ENCODE data around the gene HPS1.

HPS1 gene

DNA sequence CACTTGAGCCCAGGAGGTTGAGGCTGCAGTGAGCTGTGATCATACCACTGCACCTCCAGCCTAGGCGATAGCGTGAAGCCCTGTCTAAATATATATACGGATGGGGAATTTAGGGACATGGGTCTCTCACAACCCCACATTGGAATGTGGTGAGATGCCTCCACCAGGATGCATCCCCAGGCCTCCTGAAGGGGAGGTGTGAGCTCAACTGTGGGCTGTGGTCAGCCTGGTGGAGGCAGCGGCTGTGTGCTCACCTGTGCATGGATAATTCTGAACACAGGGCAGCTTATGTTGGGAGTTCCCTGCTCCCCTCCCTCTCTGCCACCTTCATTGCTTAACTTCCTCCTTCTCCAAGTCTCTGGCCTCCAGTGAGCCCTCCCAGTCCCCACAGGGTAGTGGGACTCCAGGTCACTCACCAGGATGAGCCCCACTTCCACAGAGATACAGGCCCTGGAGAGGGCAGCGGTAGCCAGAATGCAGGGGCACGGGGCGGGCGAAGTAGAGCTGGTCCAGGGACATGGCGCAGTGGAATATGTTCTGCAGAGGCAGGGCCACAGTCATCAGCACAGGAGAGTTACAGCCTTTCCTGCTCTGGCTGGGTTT, 62.1 kb downstream of the HPS1 start:
- no peak for DNase-seq

DNA sequence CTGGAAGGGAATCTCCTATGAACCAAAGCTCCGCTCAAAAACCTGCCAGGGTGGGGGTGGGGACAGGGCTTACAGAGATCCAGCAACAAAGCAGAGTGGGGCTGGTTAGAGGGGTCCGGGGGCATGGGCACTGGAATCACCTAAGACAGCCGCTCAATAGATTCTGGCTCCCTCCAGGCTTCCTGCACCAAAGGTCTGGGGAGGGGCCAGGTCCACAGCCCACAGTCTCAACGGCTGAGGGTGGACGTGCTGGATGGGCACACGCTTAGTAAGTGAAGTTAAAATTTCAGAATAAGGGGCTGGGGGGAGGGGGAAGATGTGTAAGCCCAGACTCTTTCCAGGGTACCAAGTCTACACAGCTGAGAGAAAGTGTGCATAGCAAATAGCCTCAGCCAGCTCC, 62.9 kb downstream of the HPS1 start:
- no peak for DNase-seq

GRCh38 chr10:98383134-98383667, 63.5 kb downstream of the HPS1 start:
- DNase-seq = peak; percentile 82

DNA sequence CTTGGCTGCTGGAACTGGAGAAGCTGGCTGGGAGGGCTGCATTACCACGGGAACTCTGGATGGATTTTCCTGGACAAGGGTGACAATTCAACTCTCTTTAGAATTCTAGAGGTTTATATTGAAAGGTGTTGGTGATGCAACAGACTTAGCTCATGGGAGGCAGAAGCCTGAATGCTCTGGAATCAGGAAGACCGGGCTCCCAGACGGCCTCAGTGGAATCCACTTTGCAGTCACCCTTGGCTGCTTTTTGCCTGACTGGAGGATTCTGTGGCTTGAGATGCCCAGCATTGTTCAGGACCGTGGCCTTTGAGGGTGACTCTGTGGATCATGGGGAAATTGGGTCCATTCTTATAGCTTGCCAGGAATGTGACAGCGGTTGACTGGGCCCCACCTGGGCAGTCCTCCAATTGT, 64.0 kb downstream of the HPS1 start:
- no peak for DNase-seq

DNA sequence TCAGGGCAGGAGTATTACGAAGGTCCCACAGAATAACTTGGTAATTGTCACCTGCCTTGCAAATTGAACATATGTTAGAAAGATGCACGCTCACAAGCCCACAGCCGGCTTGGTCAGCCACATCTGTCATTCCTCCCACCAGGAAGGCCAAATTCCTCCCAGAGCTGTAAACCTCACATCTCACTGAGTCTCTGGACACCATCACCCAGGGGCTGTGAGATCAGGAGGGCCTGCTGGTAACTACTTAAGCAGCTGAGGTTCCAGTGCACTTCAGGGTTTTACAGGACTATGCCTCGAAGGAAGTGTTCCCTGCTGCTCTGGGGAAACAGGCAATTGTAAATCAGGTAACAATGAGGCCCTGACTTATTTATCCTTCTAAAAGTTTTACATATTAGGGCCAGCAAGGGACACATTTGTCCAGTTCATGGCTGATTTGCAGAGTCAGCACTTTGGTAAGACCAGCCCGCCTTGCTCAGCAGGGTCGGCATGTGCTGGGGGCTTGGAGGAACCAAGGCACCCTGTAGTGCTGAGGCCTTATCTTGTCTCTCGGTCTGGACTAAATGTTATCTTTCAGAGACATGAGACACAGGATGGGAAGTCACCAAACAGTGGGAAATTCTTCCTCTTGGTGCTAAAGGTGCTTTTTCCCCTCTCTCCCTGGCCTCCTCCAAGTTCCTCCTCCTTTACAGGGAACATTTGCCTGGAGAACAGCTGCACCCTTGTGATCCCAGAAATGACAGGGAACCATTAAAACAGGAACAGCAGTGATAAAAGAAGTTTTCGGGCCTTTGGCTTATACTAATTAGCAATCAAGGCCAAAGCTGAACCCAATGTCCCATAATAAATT, 66.0 kb downstream of the HPS1 start:
- DNase-seq = no peak

DNA sequence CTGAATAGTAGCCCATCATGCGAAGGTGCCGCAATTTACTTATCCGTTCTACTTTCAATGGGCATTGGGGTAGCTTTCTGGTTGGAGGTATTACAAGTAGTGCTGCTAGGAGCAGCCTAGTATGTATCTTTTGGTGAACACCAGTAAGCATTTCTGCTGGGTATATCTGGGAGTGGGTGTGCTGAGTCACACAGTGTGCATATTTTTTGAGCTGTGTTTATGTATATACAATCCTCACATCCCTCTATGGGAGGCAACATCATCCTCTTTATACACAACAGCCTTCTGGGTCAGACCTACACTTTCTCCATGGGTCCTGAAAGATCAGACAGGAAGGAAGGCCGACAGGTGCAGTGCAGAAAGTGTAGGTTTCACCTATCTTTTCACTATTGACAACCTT, 68.0 kb downstream of the HPS1 start:
- peak; percentile 38 for DNase-seq

- DNase-seq = no peak
Observed at GRCh38 chr10:98377536-98377935, 69.2 kb downstream of the HPS1 start.

DNA sequence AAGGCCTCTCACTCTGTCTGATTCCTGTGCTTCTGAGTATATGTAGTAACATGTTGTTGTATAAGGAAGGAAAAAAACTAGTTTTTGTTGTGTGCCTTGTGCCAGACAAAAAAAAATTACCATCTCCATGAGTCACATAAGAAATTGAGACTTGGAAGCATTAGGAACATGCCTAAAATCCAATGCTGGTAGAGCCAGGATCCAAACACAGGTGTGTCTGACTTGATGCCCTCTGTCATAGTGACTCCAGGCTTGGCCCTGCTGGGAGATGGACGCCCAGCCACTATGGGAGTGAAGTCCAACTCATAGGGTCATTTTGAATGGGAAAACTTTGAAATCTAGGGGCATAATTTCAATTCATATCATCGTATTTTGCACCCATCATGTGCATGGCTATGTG, 69.7 kb downstream of the HPS1 start:
- DNase-seq = no peak

GRCh38 chr10:98376485-98376884, 70.2 kb downstream of the HPS1 start:
- DNase-seq = peak; percentile 24

DNA sequence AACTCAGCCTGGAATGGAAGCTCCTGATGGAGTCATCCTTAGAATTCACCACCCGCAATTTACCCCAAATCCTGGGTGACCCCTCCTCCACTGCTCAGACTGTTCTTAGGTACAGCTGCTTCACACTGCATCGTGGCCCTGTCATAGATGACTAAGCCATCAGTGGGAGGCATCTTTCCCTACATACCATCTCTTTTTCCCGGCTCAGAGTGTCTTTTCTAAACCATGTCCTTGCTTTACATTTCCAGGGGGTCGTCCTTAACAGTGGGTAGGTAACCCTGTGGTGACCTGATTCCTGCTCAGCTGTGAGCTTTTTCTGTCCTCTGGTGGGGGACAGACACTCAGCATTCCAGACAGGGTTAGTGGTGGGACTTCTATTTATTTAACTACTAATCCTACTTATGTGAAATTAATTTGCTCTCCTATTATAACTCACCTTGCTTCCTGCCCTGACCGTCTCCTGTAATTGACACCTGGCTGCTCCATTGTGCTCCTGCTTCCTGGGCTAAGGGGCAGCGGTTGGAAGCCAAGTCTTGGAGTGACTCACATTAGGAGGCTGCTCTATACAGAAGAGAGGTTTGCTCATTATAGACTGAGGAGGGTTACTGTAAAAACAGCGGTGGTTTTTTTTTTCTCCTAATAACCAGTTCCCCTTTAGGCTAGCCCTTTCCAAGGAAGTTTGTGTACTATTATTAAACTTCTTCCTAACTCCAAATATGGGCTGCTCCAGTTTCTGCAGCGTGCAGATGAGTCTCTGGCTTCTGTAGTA, 72.3 kb downstream of the HPS1 start:
- DNase-seq = peak; percentile 77

DNA sequence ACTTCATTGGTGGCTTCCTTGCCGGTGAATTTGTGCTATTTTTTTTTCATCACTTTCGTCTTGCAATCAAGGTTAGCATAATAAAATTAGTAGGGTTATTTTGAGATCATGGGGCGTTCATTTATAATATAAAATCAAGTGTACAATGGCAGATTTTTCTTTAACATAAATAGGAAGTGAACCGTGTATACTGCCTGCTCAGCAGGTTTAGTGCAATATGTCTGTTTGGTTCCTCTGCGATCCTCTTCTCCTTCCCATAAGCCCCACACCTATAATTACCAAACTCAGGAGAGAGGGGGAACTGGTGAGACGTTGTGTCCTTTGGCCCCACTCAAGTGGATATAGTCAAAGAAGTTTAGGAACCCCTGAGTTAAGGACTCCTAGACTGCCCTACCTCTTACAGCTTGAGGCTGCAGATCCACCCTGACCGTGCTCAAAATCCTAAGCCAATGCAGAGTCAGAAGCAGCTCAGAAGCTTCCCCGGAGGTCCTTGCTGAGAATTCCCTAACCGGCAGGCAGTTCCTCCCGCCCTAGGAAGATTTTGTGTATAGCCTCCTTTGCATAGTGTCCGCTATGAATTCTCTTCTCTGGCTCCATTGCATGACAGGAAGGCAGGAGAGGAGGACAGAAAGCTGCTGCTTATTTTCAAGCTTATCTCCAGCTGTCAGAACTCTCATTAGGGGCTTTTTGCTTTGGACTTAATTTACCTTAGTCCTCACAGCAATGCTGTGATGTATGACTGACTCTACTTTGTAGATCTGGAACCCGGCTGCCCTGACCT, 73.3 kb downstream of the HPS1 start:
- no peak for DNase-seq

DNA sequence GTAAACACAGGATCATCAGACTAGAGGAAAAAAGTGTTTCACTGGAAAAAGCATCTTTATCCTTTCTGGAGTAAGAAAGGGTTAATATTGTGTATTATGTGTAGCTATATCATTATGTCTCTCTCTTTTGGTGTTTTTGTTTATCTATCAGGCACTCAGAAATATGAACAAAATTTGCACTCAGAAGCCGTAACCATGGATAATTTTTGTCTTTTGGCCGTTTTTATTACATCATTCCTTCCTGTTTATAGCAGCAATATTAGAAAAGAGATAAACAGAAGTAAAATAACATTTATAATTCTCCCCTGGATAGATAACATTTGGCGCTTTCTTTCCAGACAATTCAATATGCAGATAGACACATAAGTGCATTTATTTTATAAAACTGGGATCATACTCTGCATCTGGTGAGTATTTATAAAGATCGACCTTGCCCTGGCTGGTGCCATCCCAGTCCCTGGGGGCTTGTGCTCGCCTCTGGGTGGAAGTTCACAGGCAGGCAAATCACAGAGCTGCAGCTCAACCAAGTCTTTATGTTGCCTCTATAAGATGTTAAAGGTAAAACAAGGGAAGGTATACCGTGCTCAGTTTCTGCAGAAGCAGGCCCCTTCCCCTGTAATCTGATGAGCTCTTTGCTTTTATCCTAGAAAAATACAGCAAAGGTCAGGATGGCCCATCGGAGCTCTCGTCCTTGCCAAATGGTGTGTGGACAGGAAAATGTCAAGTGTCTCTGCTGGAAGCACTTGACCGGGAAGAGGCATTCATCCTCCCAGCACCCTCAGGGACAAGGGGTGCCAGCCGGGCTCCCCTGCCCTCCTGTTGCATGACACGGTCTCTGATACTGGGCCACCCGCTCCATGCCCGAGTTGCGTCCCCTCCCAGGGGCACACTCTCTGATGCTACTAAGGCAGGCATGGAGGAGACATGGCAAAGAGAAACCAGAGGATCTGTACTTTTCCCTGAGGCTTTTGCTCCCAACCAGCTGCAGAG, 75.6 kb downstream of the HPS1 start:
- no peak for DNase-seq

DNA sequence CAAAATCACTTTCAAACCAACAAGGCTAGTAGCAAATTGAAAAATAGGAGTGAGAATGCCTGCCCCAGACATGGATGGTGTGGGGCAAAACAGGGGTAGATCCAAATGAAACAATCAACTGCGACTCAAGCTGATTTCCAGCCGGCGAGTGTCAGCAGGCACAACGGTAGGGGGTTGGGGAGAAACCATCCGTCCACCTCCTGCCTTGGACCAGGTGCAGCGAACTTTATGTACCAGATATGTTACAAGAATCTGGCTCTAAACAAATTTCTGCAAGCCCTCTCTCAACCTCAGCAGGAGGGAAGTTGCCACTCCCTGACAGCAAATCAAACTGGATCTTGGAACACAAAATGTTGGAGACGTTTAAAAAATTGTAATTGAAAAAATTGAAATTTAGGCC, 76.9 kb downstream of the HPS1 start:
- no peak for DNase-seq

GRCh38 chr10:98368644-98369043, 78.1 kb downstream of the HPS1 start:
- no peak for DNase-seq

- DNase-seq = no peak
Observed at GRCh38 chr10:98367604-98368451, 78.9 kb downstream of the HPS1 start.

Data from fibroblast of skin of right quadriceps (primary cell).